ENCODE data around the gene RASA2.

Gene RASA2

DNA sequence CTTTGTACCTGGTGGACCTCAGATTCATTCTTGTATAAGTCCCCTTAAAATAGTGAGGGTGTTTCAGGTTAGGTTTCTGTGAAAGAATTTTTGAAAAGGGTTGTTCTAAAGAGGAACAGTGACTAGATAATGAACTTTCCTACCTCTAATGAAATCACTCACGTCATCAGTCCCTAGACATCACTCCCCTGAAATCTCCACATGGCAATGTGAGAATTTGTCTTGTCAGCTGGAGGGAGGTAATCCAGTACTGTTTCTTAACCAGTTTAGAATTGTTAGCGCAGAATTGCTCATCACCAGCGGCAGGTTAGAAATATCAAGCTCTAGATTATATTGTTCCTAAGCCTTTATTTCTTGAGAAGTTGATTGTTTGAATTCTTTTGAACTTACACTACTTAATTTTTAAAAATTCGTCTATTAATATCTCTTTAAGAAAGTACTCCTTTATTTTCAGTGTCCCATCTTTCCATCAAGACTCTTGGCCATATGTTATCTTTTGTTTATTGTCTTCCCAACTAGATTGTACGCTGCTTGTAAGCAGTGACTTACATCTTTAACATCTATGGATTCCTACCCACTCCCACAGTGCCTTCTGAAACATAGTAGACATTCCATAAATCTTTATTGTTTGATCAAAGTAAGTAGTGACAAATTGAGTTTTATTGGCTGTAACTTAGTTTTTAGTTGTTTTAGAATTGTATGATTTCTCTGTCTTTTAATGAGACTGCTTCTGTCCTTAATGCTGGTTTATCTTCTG lies 52.8 kb downstream of the RASA2 start:
- in situ Hi-C loops (cut with HindIII; ENCODE audit: low pct_ligation_motif_present, low sequenced_read_pairs) = no loop called here
- peaks cover 14% of the 10 kb centered on the region for H3K36me3 ChIP-seq (replicated peaks)

DNA sequence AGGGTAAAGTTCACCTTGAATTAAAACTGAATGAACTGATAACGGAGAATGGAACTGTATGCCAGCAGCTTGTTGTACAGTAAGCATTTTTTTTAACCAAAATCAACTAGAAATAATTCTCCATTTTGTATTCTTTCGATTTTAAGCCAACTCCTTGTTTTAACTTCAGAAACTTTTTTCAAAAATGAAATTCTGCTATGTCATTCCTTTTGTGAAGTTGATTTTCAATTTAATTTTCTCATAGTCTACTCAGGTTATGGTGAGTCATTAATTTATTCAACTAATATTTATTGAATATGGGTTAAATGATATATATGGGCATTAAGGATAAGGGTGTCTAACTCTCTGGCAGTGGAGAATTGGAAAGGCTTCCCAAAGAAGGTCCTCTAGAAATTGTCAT lies 53.7 kb downstream of the RASA2 start:
- in situ Hi-C loops (cut with HindIII; ENCODE audit: low pct_ligation_motif_present, low sequenced_read_pairs) = no loop called here
- peaks cover 9% of the 10 kb centered on the region for H3K36me3 ChIP-seq (replicated peaks)
- no peaks in the 10 kb centered on the region for H3K27me3 ChIP-seq (replicated peaks)
- no peak for DNase-seq
- H3K4me3 ChIP-seq (ENCODE audit: low read depth, low read length) = no peak overlapping the region
- H3K27ac ChIP-seq = no peak overlapping the region
- TF ChIP-seq, protein P1, sequence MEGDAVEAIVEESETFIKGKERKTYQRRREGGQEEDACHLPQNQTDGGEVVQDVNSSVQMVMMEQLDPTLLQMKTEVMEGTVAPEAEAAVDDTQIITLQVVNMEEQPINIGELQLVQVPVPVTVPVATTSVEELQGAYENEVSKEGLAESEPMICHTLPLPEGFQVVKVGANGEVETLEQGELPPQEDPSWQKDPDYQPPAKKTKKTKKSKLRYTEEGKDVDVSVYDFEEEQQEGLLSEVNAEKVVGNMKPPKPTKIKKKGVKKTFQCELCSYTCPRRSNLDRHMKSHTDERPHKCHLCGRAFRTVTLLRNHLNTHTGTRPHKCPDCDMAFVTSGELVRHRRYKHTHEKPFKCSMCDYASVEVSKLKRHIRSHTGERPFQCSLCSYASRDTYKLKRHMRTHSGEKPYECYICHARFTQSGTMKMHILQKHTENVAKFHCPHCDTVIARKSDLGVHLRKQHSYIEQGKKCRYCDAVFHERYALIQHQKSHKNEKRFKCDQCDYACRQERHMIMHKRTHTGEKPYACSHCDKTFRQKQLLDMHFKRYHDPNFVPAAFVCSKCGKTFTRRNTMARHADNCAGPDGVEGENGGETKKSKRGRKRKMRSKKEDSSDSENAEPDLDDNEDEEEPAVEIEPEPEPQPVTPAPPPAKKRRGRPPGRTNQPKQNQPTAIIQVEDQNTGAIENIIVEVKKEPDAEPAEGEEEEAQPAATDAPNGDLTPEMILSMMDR (IDR thresholded peaks at IDR 0.05; ENCODE audit: low read depth, low read length, missing control alignments) = no peak

More for the DNA sequence above, 52.8 kb downstream of the RASA2 start:
- TF ChIP-seq, protein P1 (IDR thresholded peaks at IDR 0.05; ENCODE audit: low read depth, low read length, missing control alignments) = no peak
- Histone ChIP-seq H3K27ac (peak overlapping the region; percentile 30), H3K4me3 (ENCODE audit: low read depth, low read length) (no peak overlapping the region), H3K27me3 (replicated peaks) (no peaks in the 10 kb centered on the region)
- no peak for DNase-seq

DNA sequence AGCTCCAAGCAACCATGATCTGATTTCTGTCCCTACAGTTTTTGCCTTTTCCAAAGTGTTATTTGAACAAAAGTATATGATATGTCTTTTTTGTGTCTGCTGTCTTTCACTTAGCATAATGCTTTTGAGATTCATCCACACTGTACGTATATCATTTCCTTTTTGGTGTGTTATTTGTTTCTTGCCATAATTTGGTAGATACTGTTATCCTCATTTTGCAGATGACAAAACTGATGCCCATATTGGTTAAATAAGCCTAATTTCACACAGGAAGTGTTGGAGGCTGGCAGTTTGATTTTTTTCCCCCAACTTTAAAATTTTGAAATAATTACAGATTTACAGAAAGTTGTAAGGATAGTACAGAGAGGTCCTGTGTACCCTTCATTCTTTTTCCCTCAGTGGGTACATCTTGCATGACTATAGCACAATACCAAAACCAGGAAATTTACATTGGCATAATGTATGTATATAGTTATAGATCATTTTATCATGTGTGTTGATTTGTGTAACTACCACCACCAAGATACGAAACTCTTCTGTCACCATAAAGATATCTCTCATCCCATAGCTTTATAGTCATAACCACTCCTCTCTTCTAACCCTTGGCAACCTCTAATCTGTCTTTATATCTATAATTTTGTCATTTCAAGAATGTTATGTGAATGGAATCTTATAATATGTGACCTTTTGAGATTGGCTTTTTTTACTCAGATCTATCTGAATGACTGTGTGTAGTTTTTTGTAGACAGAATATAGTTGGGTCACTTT lies 55.6 kb downstream of the RASA2 start:
- no peak for DNase-seq
- Histone ChIP-seq H3K4me3 (ENCODE audit: low read depth, low read length) (no peak overlapping the region), H3K27me3 (replicated peaks) (no peaks in the 10 kb centered on the region), H3K27ac (no peak overlapping the region), H3K36me3 (replicated peaks) (peaks cover 3% of the 10 kb centered on the region)
- TF ChIP-seq, protein P1 (IDR thresholded peaks at IDR 0.05; ENCODE audit: low read depth, low read length, missing control alignments) = no peak
- in situ Hi-C loops (cut with HindIII; ENCODE audit: low pct_ligation_motif_present, low sequenced_read_pairs) = no loop called here

DNA sequence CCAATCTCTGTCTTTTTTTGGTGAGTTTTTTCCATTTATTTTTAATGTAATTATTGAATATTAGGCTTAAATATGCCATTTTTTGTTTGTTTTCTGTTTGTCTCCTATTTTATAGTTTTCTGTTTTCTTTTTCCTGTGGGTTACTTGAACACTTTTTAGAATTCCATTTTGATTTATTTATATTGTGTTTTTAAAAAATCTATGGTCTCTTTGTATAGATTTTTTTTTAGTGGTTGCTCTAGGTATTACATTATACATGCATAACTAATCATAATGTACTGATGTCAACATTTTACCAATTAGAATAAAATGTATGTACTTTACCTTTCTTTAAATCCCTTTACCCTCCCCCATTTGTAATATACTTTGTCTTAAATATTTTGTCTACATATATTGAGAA lies 56.2 kb downstream of the RASA2 start:
- no peak for DNase-seq
- in situ Hi-C loops (cut with HindIII; ENCODE audit: low pct_ligation_motif_present, low sequenced_read_pairs) = no loop called here
- H3K4me3 ChIP-seq (ENCODE audit: low read depth, low read length) = no peak overlapping the region
- H3K36me3 ChIP-seq (replicated peaks) = peaks cover 3% of the 10 kb centered on the region
- no peak overlapping the region for H3K27ac ChIP-seq
- TF ChIP-seq, protein P1 (IDR thresholded peaks at IDR 0.05; ENCODE audit: low read depth, low read length, missing control alignments) = no peak
- H3K27me3 ChIP-seq (replicated peaks) = no peaks in the 10 kb centered on the region

DNA sequence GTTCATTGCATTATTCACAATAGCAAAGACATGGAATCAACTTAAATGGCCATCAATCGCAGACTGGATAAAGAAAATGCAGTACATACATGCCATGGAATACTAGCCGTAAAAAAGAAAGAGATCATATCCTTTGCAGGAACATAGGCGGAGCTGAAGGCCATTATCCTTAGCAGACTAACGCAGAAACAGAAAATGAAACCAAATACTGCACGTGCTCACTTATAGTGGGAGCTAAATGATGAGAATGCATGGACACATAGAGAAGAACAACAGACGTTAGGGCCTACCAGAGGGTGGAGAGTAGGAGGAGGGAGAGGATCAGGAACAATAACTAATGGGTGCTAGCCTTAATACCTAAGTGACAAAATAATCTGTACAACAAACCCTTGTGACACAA lies 57.9 kb downstream of the RASA2 start:
- no peak for DNase-seq
- Histone ChIP-seq H3K27ac (no peak overlapping the region), H3K36me3 (replicated peaks) (peaks cover 3% of the 10 kb centered on the region), H3K4me3 (ENCODE audit: low read depth, low read length) (no peak overlapping the region), H3K27me3 (replicated peaks) (no peaks in the 10 kb centered on the region)
- in situ Hi-C loops (cut with HindIII; ENCODE audit: low pct_ligation_motif_present, low sequenced_read_pairs) = no loop called here
- TF ChIP-seq, protein P1 (IDR thresholded peaks at IDR 0.05; ENCODE audit: low read depth, low read length, missing control alignments) = no peak
